Loucy (cell line): ENCODE results near the gene STUM.

Experiments
- H2AFZ ChIP-seq: fragments of 200-600 bp; sonication (generic); 2 replicates; pipeline ENCODE4 v1.6.0; 2016; ENCODE audit warnings: antibody characterized with exemption, mild to moderate bottlenecking, low read length, moderate library complexity
- H3F3A ChIP-seq: fragments of 200-600 bp; 2 replicates; pipeline ENCODE4 v1.6.0; 2016; ENCODE audit warnings: antibody characterized with exemption, low read depth, mild to moderate bottlenecking
- H3K27me3 ChIP-seq: fragments of 200-600 bp; sonication (generic); 2 replicates; pipeline ENCODE4 v1.6.1; 2014; ENCODE audit warnings: low read length, mild to moderate bottlenecking; ENCODE audit not compliant: insufficient read depth, poor library complexity, severe bottlenecking
- H3K36me3 ChIP-seq: fragments of 200-600 bp; sonication (generic); 2 replicates; pipeline ENCODE4 v1.6.1; 2016; ENCODE audit warnings: low read length; ENCODE audit not compliant: insufficient read depth
- H3K4me1 ChIP-seq: fragments of 200-600 bp; sonication (generic); 2 replicates; pipeline ENCODE4 v1.5.1; 2014; ENCODE audit warnings: low read length, mild to moderate bottlenecking; ENCODE audit not compliant: insufficient read depth, poor library complexity, severe bottlenecking
- H3K4me2 ChIP-seq: fragments of 200-600 bp; sonication (generic); 2 replicates; pipeline ENCODE4 v1.6.0; 2014; ENCODE audit warnings: antibody characterized with exemption, low read length, low read depth, mild to moderate bottlenecking; ENCODE audit not compliant: poor library complexity, severe bottlenecking
- H3K4me3 ChIP-seq: fragments of 200-600 bp; sonication (generic); 2 replicates; pipeline ENCODE4 v1.5.1; 2014; ENCODE audit warnings: low read length, mild to moderate bottlenecking, mixed read lengths; ENCODE audit not compliant: poor library complexity, severe bottlenecking
- H3K79me2 ChIP-seq: fragments of 200-600 bp; sonication (generic); 2 replicates; pipeline ENCODE4 v1.6.1; 2014; ENCODE audit warnings: low read length; ENCODE audit not compliant: insufficient read depth
- H3K9ac ChIP-seq: fragments of 200-600 bp; sonication (generic); 2 replicates; pipeline ENCODE4 v1.6.0; 2014; ENCODE audit warnings: mild to moderate bottlenecking, low read depth, low read length, moderate library complexity; ENCODE audit not compliant: poor library complexity, severe bottlenecking
- H3K9me2 ChIP-seq: fragments of 200-600 bp; sonication (generic); replicated peaks from 2 replicates; pipeline ENCODE4 v1.6.1; 2016; ENCODE audit warnings: low read depth, low read length, mixed read lengths
- H3K9me3 ChIP-seq: fragments of 200-600 bp; sonication (generic); 2 replicates; pipeline ENCODE4 v1.6.1; 2014; ENCODE audit warnings: mild to moderate bottlenecking, antibody characterized with exemption, low read length, low read depth; ENCODE audit not compliant: insufficient read depth
- H4K20me1 ChIP-seq: fragments of 200-600 bp; sonication (generic); 2 replicates; pipeline ENCODE4 v1.6.0; 2014; ENCODE audit warnings: antibody characterized with exemption, low read length, mild to moderate bottlenecking; ENCODE audit not compliant: insufficient read depth, poor library complexity, severe bottlenecking
- CTCF ChIP-seq: fragments of 200-600 bp; sonication (generic); conservative IDR thresholded peaks from 2 replicates; pipeline ENCODE4 v1.5.1; 2014; ENCODE audit warnings: mild to moderate bottlenecking, antibody characterized with exemption, low read length
- EZH2phosphoT487 ChIP-seq: fragments of 200-600 bp; IDR thresholded peaks from 2 replicates; pipeline ENCODE4 v1.6.1; 2018; ENCODE audit warnings: antibody characterized with exemption, mild to moderate bottlenecking, moderate library complexity, borderline replicate concordance

STUM gene

GRCh38 chr1:226647719-226648118, 99.2 kb downstream of the STUM start:
- Histone ChIP-seq H2AFZ (no peak overlapping the region), H3K79me2 (peaks cover 12% of the 10 kb centered on the region), H3K4me2 (no peak overlapping the region), H3K36me3 (peaks cover 57% of the 10 kb centered on the region; the same call in 1 of the 2 replicates), H3K4me1 (peaks cover 17% of the 10 kb centered on the region), H3K9ac (no peak overlapping the region), H3K4me3 (no peak overlapping the region), H3K9me2 (no peaks in the 10 kb centered on the region), H3K27me3 (no peaks in the 10 kb centered on the region), H3K9me3 (no peaks in the 10 kb centered on the region), H4K20me1 (no peaks in the 10 kb centered on the region), H3F3A (no peaks in the 10 kb centered on the region)
- no peak for TF ChIP-seq EZH2phosphoT487
- TF ChIP-seq CTCF = no peak

GRCh38 chr1:226648421-226648820, 99.9 kb downstream of the STUM start:
- Histone ChIP-seq H3K9me3 (no peaks in the 10 kb centered on the region), H3K4me3 (no peak overlapping the region), H3K27me3 (no peaks in the 10 kb centered on the region), H3K9ac (no peak overlapping the region), H3K36me3 (peaks cover 56% of the 10 kb centered on the region; the same call in 1 of the 2 replicates), H3K79me2 (peaks cover 12% of the 10 kb centered on the region), H3K4me1 (peaks cover 19% of the 10 kb centered on the region), H3K4me2 (no peak overlapping the region), H2AFZ (no peak overlapping the region), H3F3A (no peaks in the 10 kb centered on the region), H4K20me1 (no peaks in the 10 kb centered on the region), H3K9me2 (no peaks in the 10 kb centered on the region)
- no peak for TF ChIP-seq CTCF
- no peak for TF ChIP-seq EZH2phosphoT487

- Histone ChIP-seq H3K4me1 (peaks cover 20% of the 10 kb centered on the region), H3F3A (no peaks in the 10 kb centered on the region), H3K4me2 (no peak overlapping the region), H3K9me2 (no peaks in the 10 kb centered on the region), H2AFZ (no peak overlapping the region), H3K4me3 (no peak overlapping the region), H3K9ac (no peak overlapping the region), H3K36me3 (peaks cover 51% of the 10 kb centered on the region; the same call in 1 of the 2 replicates), H3K79me2 (peaks cover 12% of the 10 kb centered on the region), H4K20me1 (no peaks in the 10 kb centered on the region), H3K9me3 (no peaks in the 10 kb centered on the region), H3K27me3 (no peaks in the 10 kb centered on the region)
- no peak for TF ChIP-seq CTCF
- no peak for TF ChIP-seq EZH2phosphoT487
Measured at GRCh38 chr1:226649244-226649643, 100.7 kb downstream of the STUM start.
